Endothelial cell of umbilical vein (primary cell): ENCODE data around the gene TRANK1.

ENCODE experiments used
- CTCF ChIP-seq, 2 donors: IDR thresholded peaks; 1 replicate in 1 of 2; 2 replicates in 1 of 2; pipeline ENCODE4 v1.5.1; 2011; ENCODE audit warnings: low read length in 2 of 2, mild to moderate bottlenecking in 2 of 2, moderate library complexity in 2 of 2, control low read depth in 1 of 2, inconsistent platforms in 1 of 2, low read depth in 1 of 2; ENCODE audit not compliant: insufficient read depth in 1 of 2; ENCODE audit errors: extremely low read depth in 1 of 2
- EZH2 ChIP-seq: IDR thresholded peaks from 2 replicates; pipeline ENCODE4 v1.6.1; 2012; ENCODE audit warnings: borderline replicate concordance, low read depth, mild to moderate bottlenecking, moderate library complexity, low read length, inconsistent platforms; ENCODE audit not compliant: severe bottlenecking
- GATA2 ChIP-seq: IDR thresholded peaks from 2 replicates; pipeline ENCODE4 v1.7.0; 2011; ENCODE audit warnings: low read depth, mild to moderate bottlenecking, moderate library complexity, mixed read lengths, low read length; ENCODE audit not compliant: insufficient read length, insufficient read depth
- MAX ChIP-seq: IDR thresholded peaks from 2 replicates; pipeline ENCODE4 v1.6.1; 2011; ENCODE audit not compliant: insufficient read depth, insufficient read length
- MYC ChIP-seq: IDR thresholded peaks from one replicate; pipeline ENCODE4 v1.6.1; 2011; ENCODE audit warnings: mild to moderate bottlenecking, low read depth, low read length
- POLR2A ChIP-seq: IDR thresholded peaks from 2 replicates; pipeline ENCODE4 v1.6.1; 2012; ENCODE audit warnings: low read depth, mild to moderate bottlenecking, control low read depth, low read length
- POLR2AphosphoS5 ChIP-seq: IDR thresholded peaks from 2 replicates; pipeline ENCODE4 v1.6.1; 2012; ENCODE audit warnings: low read depth, mild to moderate bottlenecking, control low read depth, low read length, moderate library complexity; ENCODE audit not compliant: insufficient read depth

DNA sequence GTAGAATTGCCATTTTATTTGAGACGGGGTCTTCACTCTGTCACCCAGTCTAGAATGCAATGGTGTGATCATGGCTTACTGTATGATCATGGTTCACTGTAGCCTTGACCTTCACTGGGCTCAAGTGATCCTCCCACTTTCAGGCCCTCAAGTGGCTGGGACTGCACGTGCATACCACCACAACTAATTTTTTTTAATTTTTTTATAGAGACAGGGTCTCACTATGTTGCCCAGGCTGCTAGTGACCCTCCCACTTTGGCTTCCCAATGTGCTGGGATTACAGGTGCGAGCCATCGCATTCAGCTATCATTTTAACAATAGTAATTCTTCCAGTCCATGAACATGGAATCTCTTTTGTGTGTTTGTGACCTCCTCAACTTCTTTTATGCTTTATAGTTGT, 36.2 kb upstream of the TRANK1 start:
- TF ChIP-seq POLR2A, result no peak
- no peak for TF ChIP-seq CTCF (IDR thresholded peaks at IDR 0.05; ENCODE audit: extremely low read depth in 1 of 2, insufficient read depth in 1 of 2, low read depth in 1 of 2, low read length in 2 of 2)
- no peak for TF ChIP-seq MAX
- no peak for TF ChIP-seq POLR2AphosphoS5
- TF ChIP-seq GATA2, result no peak
- TF ChIP-seq EZH2, result no peak
- no peak for TF ChIP-seq MYC
